ENCODE measurements around the gene CRYBA4. TPM values are rescaled to one million over a fixed set of nuclear protein-coding genes. Genes with fewer than 3 reads are reported as not detected.

Gene CRYBA4
- polyA plus RNA-seq, 1 of the 3 experiments (the other 2 are of a cell fraction) = not detected

GRCh38 chr22:26651815-26652214, 30.1 kb downstream of the CRYBA4 start:
- Histone ChIP-seq H3K4me1 (ENCODE audit: control insufficient read depth in 1 of 2, insufficient read depth in 2 of 2, low read depth in 1 of 2, low read length in 1 of 2) (peaks cover 0 to 17% of the 10 kb centered on the region in 2 experiments; a peak in 1 of 4 replicates), H3F3A (replicated peaks; ENCODE audit: insufficient read depth) (no peaks in the 10 kb centered on the region), H3K27ac (ENCODE audit: low read depth in 2 of 2, low read length in 1 of 2) (no peak overlapping the region), H3K9me2 (no peaks in the 10 kb centered on the region), H3K4me2 (no peak overlapping the region), H2AFZ (ENCODE audit: low read depth) (no peak overlapping the region), H3K9ac (no peak overlapping the region), H3K27me3 (ENCODE audit: insufficient read depth) (peaks cover 34% of the 10 kb centered on the region), H3K9me3 (no peaks in the 10 kb centered on the region), H3K79me2 (ENCODE audit: insufficient read depth) (no peaks in the 10 kb centered on the region), H3K36me3 (replicated peaks in 1 of 2; ENCODE audit: control insufficient read depth in 1 of 2, insufficient read depth in 2 of 2, low read length in 1 of 2) (no peaks in the 10 kb centered on the region), H3K4me3 (ENCODE audit: low read depth in 2 of 2, low read length in 1 of 2) (no peak overlapping the region), H4K20me1 (ENCODE audit: insufficient read depth) (no peaks in the 10 kb centered on the region)
- DNase-seq = no peak
- WGBS (ENCODE audit: low lambda C conversion rate) = 71% methylated on average over 10 of the region's 10 CpGs
- ChIA-PET POLR2A (no interaction called here), CTCF (no interaction called here)
- TF ChIP-seq REST (IDR thresholded peaks at IDR 0.05; ENCODE audit: low read depth, low read length) (no peak), PBX3 (IDR thresholded peaks at IDR 0.05) (no peak), EP300 (IDR thresholded peaks at IDR 0.05; ENCODE audit: borderline replicate concordance in 1 of 2, low read depth in 1 of 2, low read length in 1 of 2) (no peak), MXI1 (IDR thresholded peaks at IDR 0.05; ENCODE audit: low read depth, low read length) (no peak), YY1 (IDR thresholded peaks at IDR 0.05; ENCODE audit: low read depth) (no peak), TAF1 (IDR thresholded peaks at IDR 0.05; ENCODE audit: borderline replicate concordance, low read depth, low read length) (no peak), MAX (IDR thresholded peaks at IDR 0.05; ENCODE audit: low read depth) (no peak), FOSL2 (IDR thresholded peaks at IDR 0.05; ENCODE audit: borderline replicate concordance, low read depth) (no peak), FOXM1 (IDR thresholded peaks at IDR 0.05; ENCODE audit: low read depth) (no peak), USF2 (IDR thresholded peaks at IDR 0.05; ENCODE audit: borderline replicate concordance, low read depth, low read length) (no peak)
